HepG2 (cell line): Measurements from ENCODE around the gene TMX1. TPM values are rescaled to one million over a fixed set of nuclear protein-coding genes. Genes with fewer than 3 reads are reported as not detected.

Experiments used
- ATAC-seq: fragments of 200-7000 bp; cut with Tn5 transposase; 3 replicates; pipeline ENCODE4 v1.9.1; 2020; ENCODE audit warnings: mild to moderate bottlenecking, moderate library complexity
- BruUV-seq: library from RNA; stranded (reverse); fragments of 400-500 nt; replicated peaks from 2 replicates; lab custom pipeline; 2021; lab: Mats Ljungman, UMichigan
- CTCF ChIA-PET: fragments of 300-600 bp; formaldehyde crosslinking; extraction: SDS; loops from one replicate; lab custom pipeline; 2021; ENCODE audit warnings: low total read pairs, inconsistent platforms, low intra/inter-chr PET ratio; lab: Yijun Ruan, JAX
- POLR2A ChIA-PET: fragments of 350-600 bp; sonication (Branson Sonifier 250); formaldehyde crosslinking; loops from one replicate; lab custom pipeline; 2020; ENCODE audit warnings: antibody characterized with exemption, inconsistent platforms; lab: Yijun Ruan, JAX
- DNase-seq: peaks from one replicate; pipeline ENCODE4 v3.0.0-alpha.2; 2015; ENCODE audit warnings: low spot score
- FAIRE-seq: peaks from 3 replicates; lab custom pipeline; 2011; peaks lifted over from hg19 to GRCh38; lab: Jason Lieb, UNC
- H2AFZ ChIP-seq: one replicate; pipeline ENCODE4 v1.6.1; 2011; ENCODE audit warnings: low read length, inconsistent platforms
- H3K27ac ChIP-seq: fragments of 300-600 bp; 3 replicates; pipeline ENCODE4 v1.8.0; 2011; ENCODE audit warnings: mixed run types, mild to moderate bottlenecking, mixed read lengths, low read length, inconsistent platforms; ENCODE audit not compliant: insufficient read depth; ENCODE audit errors: extremely low read length
- H3K27me3 ChIP-seq, 2 experiments: fragments of 200-600 bp in 1 of 2; 2 replicates in 1 of 2; 3 replicates in 1 of 2; pipeline versions ENCODE4 v1.6.0 to v1.8.0; 2011; ENCODE audit warnings: low read length in 2 of 2, mild to moderate bottlenecking in 2 of 2, moderate library complexity in 2 of 2, inconsistent platforms in 1 of 2; ENCODE audit not compliant: insufficient read depth in 2 of 2, control insufficient read depth in 1 of 2
- H3K36me3 ChIP-seq, 2 experiments: fragments of 200-600 bp in 1 of 2; replicated peaks in 1 of 2; 2 replicates in 1 of 2; 3 replicates in 1 of 2; pipeline versions ENCODE4 v1.5.1 to v1.8.0; 2011; ENCODE audit warnings: low read length in 2 of 2, inconsistent platforms in 1 of 2; ENCODE audit not compliant: insufficient read depth in 2 of 2, control insufficient read depth in 1 of 2
- H3K4me1 ChIP-seq: 2 replicates; pipeline ENCODE4 v1.5.1; 2012; ENCODE audit warnings: low read length, inconsistent platforms; ENCODE audit not compliant: insufficient read depth
- H3K4me2 ChIP-seq: 2 replicates; pipeline ENCODE4 v1.6.0; 2011; ENCODE audit warnings: low read depth, low read length, inconsistent platforms
- H3K4me3 ChIP-seq, 3 experiments: fragments of 200-600 bp in 1 of 3; sonication (generic), shearing (Covaris generic) in 1 of 3; replicated peaks in 1 of 3; 2 replicates each; pipeline ENCODE4 v1.5.1; 2011 to 2016; ENCODE audit warnings: low read length in 3 of 3, inconsistent platforms in 2 of 3, low read depth in 2 of 3, mild to moderate bottlenecking in 2 of 3, control low read depth in 1 of 3, mixed read lengths in 1 of 3; ENCODE audit not compliant: insufficient read depth in 1 of 3
- H3K79me2 ChIP-seq: one replicate; pipeline ENCODE4 v1.6.1; 2011; ENCODE audit warnings: low read length, inconsistent platforms; ENCODE audit not compliant: insufficient read depth
- H3K9ac ChIP-seq: 2 replicates; pipeline ENCODE4 v1.6.0; 2011; ENCODE audit warnings: mild to moderate bottlenecking, low read depth, low read length, inconsistent platforms; ENCODE audit not compliant: insufficient read depth
- H3K9me3 ChIP-seq: 2 replicates; pipeline ENCODE4 v1.5.1; 2012; ENCODE audit warnings: mild to moderate bottlenecking, low read length
- H4K20me1 ChIP-seq: 2 replicates; pipeline ENCODE4 v1.6.0; 2011; ENCODE audit warnings: inconsistent platforms, mild to moderate bottlenecking, low read length, moderate library complexity; ENCODE audit not compliant: insufficient read depth
- ARHGAP35 ChIP-seq: sonication (generic); formaldehyde crosslinking; IDR thresholded peaks from 2 replicates; pipeline ENCODE4 v1.9.0; 2022; ENCODE audit warnings: mild to moderate bottlenecking, inconsistent platforms, moderate library complexity, missing genetic modification reagents, borderline replicate concordance
- ARNT ChIP-seq: fragments of 450-650 bp; IDR thresholded peaks from 2 replicates; pipeline ENCODE4 v1.6.1; 2017
- DNMT3B ChIP-seq: conservative IDR thresholded peaks from 2 replicates; pipeline ENCODE4 v1.6.1; 2016; ENCODE audit warnings: missing biosample characterization, control low read depth
- HOXA3 ChIP-seq: sonication (generic); formaldehyde crosslinking; IDR thresholded peaks from 2 replicates; pipeline ENCODE4 v1.5.0; 2020; ENCODE audit warnings: missing genetic modification reagents
- MAFF ChIP-seq: IDR thresholded peaks from 2 replicates; pipeline ENCODE4 v1.6.1; 2011; ENCODE audit warnings: low read depth, low read length, improper control_type of control experiment
- MAFK ChIP-seq, 2 experiments: IDR thresholded peaks in 1 of 2; conservative IDR thresholded peaks in 1 of 2; 2 replicates each; pipeline ENCODE4 v1.6.1; 2011; ENCODE audit warnings: improper control_type of control experiment in 2 of 2, low read length in 2 of 2
- PRMT3 ChIP-seq: sonication (generic); formaldehyde crosslinking; IDR thresholded peaks from 2 replicates; pipeline ENCODE4 v1.8.1; 2022; ENCODE audit warnings: low read depth, mild to moderate bottlenecking, moderate library complexity, missing genetic modification reagents, borderline replicate concordance
- SP5 ChIP-seq: IDR thresholded peaks from 2 replicates; pipeline ENCODE4 v1.6.1; 2016; ENCODE audit warnings: low read depth, borderline replicate concordance
- ZIK1 ChIP-seq: sonication (generic); formaldehyde crosslinking; IDR thresholded peaks from 2 replicates; pipeline ENCODE4 v1.5.0; 2020; ENCODE audit warnings: mild to moderate bottlenecking, low read depth, missing genetic modification reagents, borderline replicate concordance
- ZKSCAN5 ChIP-seq: sonication (generic); formaldehyde crosslinking; IDR thresholded peaks from 2 replicates; pipeline ENCODE4 v1.5.1; 2020; ENCODE audit warnings: mild to moderate bottlenecking, missing genetic modification reagents
- ZNF20 ChIP-seq: sonication (generic); formaldehyde crosslinking; IDR thresholded peaks from 2 replicates; pipeline ENCODE4 v1.4.0; 2020; ENCODE audit warnings: mild to moderate bottlenecking, moderate library complexity, missing genetic modification reagents
- WGBS: methylation state at CpG from one replicate; pipeline ENCODE4 v1.1.6; 2017; ENCODE audit warnings: low lambda C conversion rate; 5-methylcytosine and 5-hydroxymethylcytosine counted together
- in situ Hi-C: cut with HindIII; loops from 2 replicates; pipeline ENCODE4 v1.10.0; 2017; ENCODE audit warnings: low pct_unique_long_range_greater_than_20kb; ENCODE audit not compliant: extremely low pct_ligation_motif_present
- intact Hi-C: fragments of 100-400 bp; cut with micrococcal nuclease; formaldehyde crosslinking; loops from one replicate; pipeline ENCODE4 v1.10.0; 2022; ENCODE audit not compliant: unreplicated experiment
- polyA plus RNA-seq, 8 experiments: library from polyadenylated mRNA; depleted of rRNA in 3 of 8; stranded (reverse) in 7 of 8; unstranded in 1 of 8; fragments of >200 nt; fragmentation: Illumina TruSeq in 4 of 8; extraction: Trizol in 4 of 8; gene quantifications; 2 replicates each; pipeline versions ENCODE4 v1.2.1 to v1.2.3, GENCODE V29; 2011 to 2016; ENCODE audit warnings: low read depth in 4 of 8, missing spikeins in 1 of 8, mixed read lengths in 1 of 8; ENCODE audit not compliant: insufficient read depth in 1 of 8
- total RNA-seq, 5 experiments: library from RNA; depleted of rRNA; stranded (reverse); fragments of >200 nt; fragmentation: Illumina TruSeq; extraction: Trizol; gene quantifications; 2 replicates each; pipeline ENCODE4 v1.2.3, GENCODE V29; 2016; ENCODE audit warnings: low read depth in 1 of 5
- TF ChIP-seq, protein P1 (sequence below): sonication (generic); formaldehyde crosslinking; IDR thresholded peaks from 2 replicates; pipeline ENCODE4 v1.5.1; 2020; ENCODE audit warnings: mild to moderate bottlenecking, missing genetic modification reagents

TMX1 gene
- total and polyA plus RNA-seq, 2 of the 13 experiments (the other 11 are each of a cell fraction or from before 2014, with no cell fraction given), result 23.0 to 56.8 TPM

DNA sequence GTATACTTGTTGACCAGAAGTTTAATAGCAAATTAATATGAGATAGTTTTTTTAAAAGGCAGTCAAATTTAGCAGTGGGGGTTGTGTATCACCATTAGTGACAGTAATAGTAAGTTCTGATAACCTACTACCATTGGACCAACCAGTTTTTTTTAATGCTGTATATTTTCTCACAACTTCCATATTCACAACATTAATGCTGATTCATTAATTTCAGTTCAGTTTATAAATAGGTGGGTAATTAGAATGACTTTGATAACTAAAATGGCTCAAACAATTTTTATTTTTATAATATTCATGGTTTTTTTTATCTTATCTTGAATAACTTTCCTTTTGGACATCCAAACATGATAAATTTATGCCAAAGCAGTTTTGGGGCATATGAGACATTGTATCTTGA is 13.8 kb downstream of the TMX1 start:
- no peak overlapping the region for H3K4me2 ChIP-seq
- H3K4me1 ChIP-seq, result no peaks in the 10 kb centered on the region
- intact Hi-C loops, result no loop called here
- no peaks in the 10 kb centered on the region for H3K79me2 ChIP-seq
- H3K9me3 ChIP-seq, result no peaks in the 10 kb centered on the region
- no peak for TF ChIP-seq ARHGAP35 (CRISPR knock-in tag)
- TF ChIP-seq SP5 (CRISPR knock-in tag), result no peak
- TF ChIP-seq ARNT, result no peak
- peak in 1 of 2 experiments; percentile 61; a peak in 3 of 4 replicates for TF ChIP-seq MAFK (conservative IDR thresholded peaks at IDR 0.05 in 1 of 2, IDR thresholded peaks at IDR 0.05 in 1 of 2; ENCODE audit: low read length in 2 of 2)
- TF ChIP-seq DNMT3B (CRISPR knock-in tag), result no peak
- TF ChIP-seq HOXA3 (CRISPR knock-in tag), result no peak
- TF ChIP-seq ZIK1 (CRISPR knock-in tag), result no peak
- no peak for TF ChIP-seq ZKSCAN5 (CRISPR knock-in tag)
- TF ChIP-seq MAFF, result peak; percentile 30; the same call in 1 of the 2 replicates
- ATAC-seq (no peak), DNase-seq (no peak), FAIRE-seq (no peak)
- H3K9ac ChIP-seq, result no peak overlapping the region
- in situ Hi-C loops, result no loop called here
- H3K27ac ChIP-seq, result no peak overlapping the region
- POLR2A ChIA-PET, result no interaction called here
- H3K27me3 ChIP-seq, result no peaks in the 10 kb centered on the region
- no TSS peak for BruUV-seq
- CTCF ChIA-PET, result no interaction called here
- peaks cover 7 to 43% of the 10 kb centered on the region in 2 experiments for H3K36me3 ChIP-seq
- no peak overlapping the region for H3K4me3 ChIP-seq
- no peak overlapping the region for H2AFZ ChIP-seq
- H4K20me1 ChIP-seq, result no peaks in the 10 kb centered on the region

DNA sequence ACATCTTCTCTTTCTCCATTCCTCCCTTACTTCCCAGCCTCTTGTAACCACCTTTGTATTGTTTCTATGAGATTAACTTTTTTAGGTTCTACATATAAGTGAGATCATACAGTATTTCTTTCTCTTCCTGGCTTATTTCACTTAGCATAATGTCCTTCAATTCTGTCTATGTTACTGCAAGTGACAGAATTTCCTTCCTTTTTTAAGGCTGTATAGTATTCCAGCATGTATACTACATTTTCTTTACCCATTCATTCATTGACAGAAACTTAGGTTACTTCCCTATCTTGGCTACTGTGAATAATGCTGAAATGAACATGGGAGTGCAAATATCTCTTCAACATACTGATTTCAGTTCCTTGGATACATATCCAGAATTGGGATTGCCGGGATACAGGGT is 18.2 kb downstream of the TMX1 start:
- POLR2A ChIA-PET, result no interaction called here
- H3K4me3 ChIP-seq, result no peak overlapping the region
- H3K4me1 ChIP-seq, result peaks cover 14% of the 10 kb centered on the region
- BruUV-seq, result no TSS peak
- no peaks in the 10 kb centered on the region for H3K79me2 ChIP-seq
- in situ Hi-C loops, result no loop called here
- FAIRE-seq (no peak), ATAC-seq (no peak), DNase-seq (no peak)
- H3K27ac ChIP-seq, result no peak overlapping the region
- peaks cover 0 to 11% of the 10 kb centered on the region in 2 experiments; a peak in 4 of 5 replicates for H3K36me3 ChIP-seq
- 100% methylated on average over 1 of the region's 1 CpG for WGBS
- TF ChIP-seq, protein P1, sequence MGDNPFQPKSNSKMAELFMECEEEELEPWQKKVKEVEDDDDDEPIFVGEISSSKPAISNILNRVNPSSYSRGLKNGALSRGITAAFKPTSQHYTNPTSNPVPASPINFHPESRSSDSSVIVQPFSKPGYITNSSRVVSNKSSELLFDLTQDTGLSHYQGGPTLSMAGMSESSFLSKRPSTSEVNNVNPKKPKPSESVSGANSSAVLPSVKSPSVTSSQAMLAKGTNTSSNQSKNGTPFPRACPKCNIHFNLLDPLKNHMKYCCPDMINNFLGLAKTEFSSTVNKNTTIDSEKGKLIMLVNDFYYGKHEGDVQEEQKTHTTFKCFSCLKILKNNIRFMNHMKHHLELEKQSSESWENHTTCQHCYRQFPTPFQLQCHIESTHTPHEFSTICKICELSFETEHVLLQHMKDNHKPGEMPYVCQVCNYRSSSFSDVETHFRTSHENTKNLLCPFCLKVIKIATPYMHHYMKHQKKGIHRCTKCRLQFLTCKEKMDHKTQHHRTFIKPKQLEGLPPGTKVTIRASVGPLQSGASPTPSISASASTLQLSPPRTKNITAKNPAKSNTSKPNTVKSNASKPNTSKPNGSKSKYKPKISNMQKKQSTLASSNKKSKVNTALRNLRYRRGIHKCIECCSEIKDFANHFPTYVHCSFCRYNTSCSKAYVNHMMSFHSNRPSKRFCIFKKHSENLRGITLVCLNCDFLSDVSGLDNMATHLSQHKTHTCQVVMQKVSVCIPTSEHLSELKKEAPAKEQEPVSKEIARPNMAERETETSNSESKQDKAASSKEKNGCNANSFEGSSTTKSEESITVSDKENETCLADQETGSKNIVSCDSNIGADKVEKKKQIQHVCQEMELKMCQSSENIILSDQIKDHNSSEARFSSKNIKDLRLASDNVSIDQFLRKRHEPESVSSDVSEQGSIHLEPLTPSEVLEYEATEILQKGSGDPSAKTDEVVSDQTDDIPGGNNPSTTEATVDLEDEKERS (CRISPR knock-in tag), result 0 out of 2 replicates have a peak, but pooled peaks have one; percentile 19
- TF ChIP-seq PRMT3 (no peak), ZNF20 (CRISPR knock-in tag) (no peak)
- intact Hi-C loops, result no loop called here
- H3K9ac ChIP-seq, result no peak overlapping the region
- no peak overlapping the region for H2AFZ ChIP-seq
- H4K20me1 ChIP-seq, result no peaks in the 10 kb centered on the region
- H3K9me3 ChIP-seq, result no peaks in the 10 kb centered on the region
- H3K27me3 ChIP-seq, result no peaks in the 10 kb centered on the region
- CTCF ChIA-PET, result no interaction called here
- no peak overlapping the region for H3K4me2 ChIP-seq
